NCI-H1048 (cell line): ENCODE data around the gene N4BP3.
"Not testable (repeated sequence)": the region's sequence is repeated elsewhere in the genome, so short reads cannot be mapped to it uniquely, and the experiment has no call there.

ENCODE experiments used
- DNase-seq: peaks from one replicate; lab custom pipeline; 2025; lab: John Stamatoyannopoulos, UW

Gene N4BP3

GRCh38 chr5:178123094-178123965 lies 10.0 kb downstream of the N4BP3 start:
- DNase-seq: no peak

- no peak for DNase-seq
These were observed 10.9 kb downstream of the N4BP3 start for GRCh38 chr5:178123966-178124925.

GRCh38 chr5:178125253-178125906 lies 12.0 kb downstream of the N4BP3 start:
- DNase-seq: no peak

GRCh38 chr5:178126556-178126955 lies 13.2 kb downstream of the N4BP3 start:
- DNase-seq: no peak

GRCh38 chr5:178127300-178128009 lies 14.1 kb downstream of the N4BP3 start:
- DNase-seq: not testable (repeated sequence)

GRCh38 chr5:178129296-178129695 lies 16.0 kb downstream of the N4BP3 start:
- no peak for DNase-seq

GRCh38 chr5:178130234-178130575 lies 16.9 kb downstream of the N4BP3 start:
- DNase-seq: not testable (repeated sequence)

- peak; percentile 60 for DNase-seq
These were observed 17.5 kb downstream of the N4BP3 start, which contains the start of gene RMND5B for GRCh38 chr5:178130576-178131445. RMND5B (plus strand) TSS chr5:178131014; CDS start chr5:178138120, 7,106 bp downstream.

GRCh38 chr5:178131446-178131996 lies 18.2 kb downstream of the N4BP3 start:
- no peak for DNase-seq

GRCh38 chr5:178136990-178137389 lies 23.7 kb downstream of the N4BP3 start:
- DNase-seq: no peak

- no peak for DNase-seq
These were observed 24.7 kb downstream of the N4BP3 start for GRCh38 chr5:178137991-178138390.

GRCh38 chr5:178141550-178141949 lies 28.2 kb downstream of the N4BP3 start:
- no peak for DNase-seq

GRCh38 chr5:178142642-178143041 lies 29.3 kb downstream of the N4BP3 start:
- no peak for DNase-seq

GRCh38 chr5:178143246-178143645 lies 29.9 kb downstream of the N4BP3 start:
- no peak for DNase-seq

GRCh38 chr5:178143901-178144300 lies 30.6 kb downstream of the N4BP3 start:
- DNase-seq: no peak

- no peak for DNase-seq
These were observed 32.9 kb downstream of the N4BP3 start for GRCh38 chr5:178145965-178146820.

- DNase-seq: no peak
These were observed 34.1 kb downstream of the N4BP3 start for GRCh38 chr5:178147406-178147805.

- no peak for DNase-seq
These were observed 36.0 kb downstream of the N4BP3 start for GRCh38 chr5:178149199-178149932.
